ENCODE data around the gene MYH9.
"Not testable (repeated sequence)": the region's sequence is repeated elsewhere in the genome, so short reads cannot be mapped to it uniquely, and the experiment has no call there.

Gene MYH9

GRCh38 chr22:36257948-36258670, 129.7 kb downstream of the MYH9 start:
- no peak for TF ChIP-seq CTCF (IDR thresholded peaks at IDR 0.05; ENCODE audit: extremely low read depth, missing control alignments)
- no peak for DNase-seq (ENCODE audit: low spot score)

GRCh38 chr22:36257308-36257707, 130.5 kb downstream of the MYH9 start:
- DNase-seq (ENCODE audit: low spot score) = no peak
- TF ChIP-seq CTCF (IDR thresholded peaks at IDR 0.05; ENCODE audit: extremely low read depth, missing control alignments) = no peak

- no peak for TF ChIP-seq CTCF (IDR thresholded peaks at IDR 0.05; ENCODE audit: extremely low read depth, missing control alignments)
- DNase-seq (ENCODE audit: low spot score) = no peak
These were observed 131.3 kb downstream of the MYH9 start for GRCh38 chr22:36256478-36256877.

GRCh38 chr22:36255572-36255971, 132.2 kb downstream of the MYH9 start:
- not testable (repeated sequence) for DNase-seq (ENCODE audit: low spot score)

GRCh38 chr22:36253523-36254490, 134.0 kb downstream of the MYH9 start:
- no peak for DNase-seq (ENCODE audit: low spot score)
- no peak for TF ChIP-seq CTCF (IDR thresholded peaks at IDR 0.05; ENCODE audit: extremely low read depth, missing control alignments)

GRCh38 chr22:36252754-36253522, 134.8 kb downstream of the MYH9 start, which contains the start of gene APOL1:
Gene APOL1 (plus strand): TSS chr22:36253133. CDS start chr22:36254956, 1,823 bp downstream.
- peak; percentile 62 for DNase-seq (ENCODE audit: low spot score)

GRCh38 chr22:36251979-36252608, 135.7 kb downstream of the MYH9 start:
- DNase-seq (ENCODE audit: low spot score) = not testable (repeated sequence)

More at GRCh38 chr22:36252754-36253522, 134.8 kb downstream of the MYH9 start, which contains the start of gene APOL1:
- no peak for TF ChIP-seq CTCF (IDR thresholded peaks at IDR 0.05; ENCODE audit: extremely low read depth, missing control alignments)

- DNase-seq (ENCODE audit: low spot score) = not testable (repeated sequence)
These were observed 137.3 kb downstream of the MYH9 start for GRCh38 chr22:36250292-36250960.

All from GM20000 (cell line).